Activated CD8-positive, alpha-beta memory T cell treated with anti-CD3 and anti-CD28 coated beads, Interleukin-2, amount 50 U/mL, for 1 hour (primary cell): Measurements from ENCODE around the gene FBXO17.
"Not testable (repeated sequence)": the region's sequence is repeated elsewhere in the genome, so short reads cannot be mapped to it uniquely, and the experiment has no call there.

Source experiments
- DNase-seq: peaks from one replicate; pipeline ENCODE4 v3.0.0-alpha.2; 2020; ENCODE audit errors: extremely low read depth

Gene FBXO17, protein sequence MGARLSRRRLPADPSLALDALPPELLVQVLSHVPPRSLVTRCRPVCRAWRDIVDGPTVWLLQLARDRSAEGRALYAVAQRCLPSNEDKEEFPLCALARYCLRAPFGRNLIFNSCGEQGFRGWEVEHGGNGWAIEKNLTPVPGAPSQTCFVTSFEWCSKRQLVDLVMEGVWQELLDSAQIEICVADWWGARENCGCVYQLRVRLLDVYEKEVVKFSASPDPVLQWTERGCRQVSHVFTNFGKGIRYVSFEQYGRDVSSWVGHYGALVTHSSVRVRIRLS

DNA sequence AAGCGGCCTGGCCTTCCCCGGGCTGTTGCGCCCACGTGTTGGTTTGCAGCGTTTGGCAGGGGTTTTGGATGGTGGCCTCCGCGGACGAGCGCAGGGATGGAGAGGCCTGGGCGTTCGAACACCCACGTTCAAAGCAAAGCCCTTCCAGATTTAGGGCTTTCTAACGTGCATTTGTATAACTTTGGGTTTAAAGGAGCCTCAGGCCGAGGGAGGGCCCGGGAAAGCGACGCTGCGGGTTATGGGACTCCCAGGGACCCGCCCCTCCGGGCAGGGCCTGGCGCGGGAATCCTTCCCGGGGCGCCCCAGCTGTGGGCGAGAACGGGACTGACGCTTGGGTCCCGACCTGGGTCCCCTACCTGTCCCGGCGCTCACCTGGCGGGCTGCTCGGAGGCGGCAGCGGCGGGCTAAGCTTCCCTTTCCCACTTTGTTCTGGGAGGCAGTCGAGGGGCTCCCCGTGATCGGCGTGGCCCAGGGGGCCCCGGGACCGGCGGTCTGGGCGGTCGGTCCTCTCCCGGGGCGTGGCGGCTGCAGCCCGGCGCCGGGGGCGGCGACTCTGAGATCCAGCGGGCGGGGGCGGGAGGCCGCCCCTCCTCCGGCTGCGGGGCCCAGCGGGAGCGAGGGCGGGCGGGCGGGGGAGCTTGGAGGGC lies at the start of gene FBXO17:
Gene FBXO17, minus strand, starts transcription at position 529 of the 647 bp plus-strand sequence. CDS start 25,423 bp downstream, outside the sequence.
- DNase-seq = no peak

GRCh38 chr19:39024875-39025641 lies 49.5 kb upstream of the FBXO17 start:
- no peak for DNase-seq

GRCh38 chr19:39021063-39021462 lies 45.5 kb upstream of the FBXO17 start:
- DNase-seq = no peak

DNA sequence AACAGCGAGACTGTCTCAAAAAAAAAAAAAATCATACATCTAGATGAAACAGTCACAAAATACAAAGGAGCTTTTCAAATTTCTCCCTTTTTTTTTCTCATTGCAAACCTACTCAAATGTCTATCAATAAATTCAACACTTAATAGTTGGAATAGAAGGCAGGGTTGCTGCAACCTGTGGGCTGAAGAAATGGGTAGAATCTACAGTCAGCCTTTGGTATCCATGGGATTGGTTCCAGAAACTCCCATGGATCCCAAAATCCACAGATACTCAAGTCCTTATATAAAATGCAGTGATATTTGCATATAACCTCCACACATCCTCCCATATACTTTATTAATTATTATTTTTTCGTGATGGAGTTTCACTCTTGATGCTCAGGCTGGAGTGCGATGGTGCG lies 42.1 kb upstream of the FBXO17 start:
- DNase-seq = no peak

DNA sequence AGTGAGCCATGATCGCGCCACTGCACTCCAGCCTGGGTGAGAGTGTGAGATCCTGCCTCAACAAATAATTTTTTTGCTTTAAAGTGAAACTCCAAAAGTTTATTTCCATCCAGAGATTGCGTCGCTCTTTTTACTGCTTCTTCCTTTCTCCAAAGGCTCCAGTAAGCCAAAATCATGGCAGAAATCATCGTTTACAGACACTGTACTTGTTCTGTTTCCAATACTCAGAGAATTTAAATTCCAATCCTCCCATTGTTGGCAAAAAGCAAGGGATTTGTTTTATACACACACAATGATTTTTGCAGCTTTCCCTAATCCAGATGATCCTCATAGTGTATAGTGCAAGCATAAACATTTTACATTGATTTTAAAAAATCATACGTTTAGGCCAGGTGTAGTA lies 41.5 kb upstream of the FBXO17 start:
- no peak for DNase-seq

DNA sequence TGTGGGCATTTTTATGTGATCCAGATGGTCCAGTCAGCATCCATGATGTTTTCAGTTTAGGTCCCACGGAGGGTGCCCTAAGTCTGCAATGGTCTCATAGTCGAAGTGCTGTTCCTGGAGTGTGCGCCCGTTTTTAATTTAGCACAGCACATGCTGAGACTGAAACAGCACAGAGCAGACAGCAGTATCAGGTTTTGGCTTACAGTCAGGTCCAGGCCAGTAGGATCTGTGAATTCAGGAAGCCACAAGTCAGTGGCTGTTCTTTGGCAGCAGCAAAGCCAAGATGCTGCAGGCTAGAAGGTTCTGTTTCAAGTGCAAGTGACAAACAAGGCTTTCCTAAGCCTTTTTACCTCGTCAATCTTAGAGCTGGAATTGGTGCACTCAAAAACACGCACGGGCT lies 38.5 kb upstream of the FBXO17 start:
- no peak for DNase-seq

DNA sequence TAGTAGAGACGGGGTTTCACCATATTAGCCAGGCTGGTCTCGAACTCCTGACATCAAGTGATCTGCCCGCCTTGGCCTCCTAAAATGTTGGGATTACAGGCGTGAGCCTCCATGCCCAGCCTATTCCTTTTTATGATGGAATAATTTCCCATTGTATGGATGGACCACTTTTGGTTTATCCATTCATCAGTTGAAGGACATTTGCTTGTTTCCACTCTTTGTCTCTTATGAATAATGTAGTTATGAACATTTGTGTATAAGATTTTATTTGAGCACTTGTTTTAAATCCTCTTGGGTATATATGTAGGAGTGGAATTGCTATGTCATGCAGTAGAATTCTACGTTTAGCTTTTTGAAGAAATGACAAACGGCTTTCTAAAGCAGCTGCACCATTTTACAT lies 33.5 kb upstream of the FBXO17 start:
- no peak for DNase-seq

DNA sequence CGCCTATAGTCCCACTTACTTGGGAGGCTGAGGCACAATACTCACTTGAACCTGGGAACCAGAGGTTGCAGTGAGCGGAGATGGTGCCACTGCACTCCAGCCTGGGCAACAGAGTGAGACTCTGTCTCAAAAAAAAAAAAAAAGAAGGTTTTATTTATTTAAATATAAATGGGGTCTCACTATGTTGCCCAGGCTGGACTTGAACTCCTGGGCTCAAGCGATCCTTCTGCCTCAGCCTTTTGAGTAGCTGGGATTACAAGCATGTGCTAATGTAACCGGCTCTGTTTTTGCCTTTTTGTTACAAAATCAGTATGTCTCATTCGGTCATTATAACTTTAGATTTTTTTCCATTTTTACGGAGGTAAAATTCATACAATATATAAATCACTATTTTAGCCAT lies 32.6 kb upstream of the FBXO17 start:
- DNase-seq = no peak

GRCh38 chr19:39007096-39007495 lies 31.6 kb upstream of the FBXO17 start:
- no peak for DNase-seq

DNA sequence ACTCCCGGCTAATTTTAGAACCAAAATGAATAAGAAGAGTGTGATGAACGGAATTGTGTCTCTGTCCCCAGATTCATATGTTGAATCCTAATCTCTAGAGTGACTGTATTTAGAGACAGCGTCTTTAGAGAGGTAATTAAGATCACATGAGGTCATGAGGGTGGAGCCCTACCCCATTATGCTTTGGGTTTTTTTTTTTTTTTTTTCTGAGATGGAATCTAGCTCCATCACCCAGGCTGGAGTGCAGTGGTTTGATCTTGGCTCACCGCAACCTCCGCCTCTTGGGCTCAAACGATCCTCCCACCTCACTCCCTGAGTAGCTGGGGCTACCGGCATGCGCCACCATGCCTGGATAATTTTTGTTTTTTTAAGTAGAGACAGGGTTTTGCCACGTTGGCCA lies 28.9 kb upstream of the FBXO17 start:
- DNase-seq = no peak

DNA sequence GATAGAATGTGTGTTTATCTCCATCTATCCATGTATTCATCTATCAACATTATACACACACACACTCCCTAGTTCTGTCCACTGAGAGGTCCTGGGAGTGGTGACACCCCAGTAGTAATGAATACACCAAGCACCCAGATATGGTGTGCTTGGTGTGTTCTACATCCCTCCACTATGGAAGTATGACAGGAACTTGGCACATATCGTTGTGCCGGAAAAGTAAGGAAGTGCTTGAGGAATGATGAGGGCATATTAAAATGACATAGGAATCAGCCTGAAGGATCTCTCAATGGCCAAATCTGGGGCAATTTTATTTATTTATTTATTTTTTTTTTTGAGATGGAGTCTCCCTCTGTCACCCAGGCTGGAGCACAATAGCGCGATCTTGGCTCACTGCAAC lies 28.3 kb upstream of the FBXO17 start:
- no peak for DNase-seq

DNA sequence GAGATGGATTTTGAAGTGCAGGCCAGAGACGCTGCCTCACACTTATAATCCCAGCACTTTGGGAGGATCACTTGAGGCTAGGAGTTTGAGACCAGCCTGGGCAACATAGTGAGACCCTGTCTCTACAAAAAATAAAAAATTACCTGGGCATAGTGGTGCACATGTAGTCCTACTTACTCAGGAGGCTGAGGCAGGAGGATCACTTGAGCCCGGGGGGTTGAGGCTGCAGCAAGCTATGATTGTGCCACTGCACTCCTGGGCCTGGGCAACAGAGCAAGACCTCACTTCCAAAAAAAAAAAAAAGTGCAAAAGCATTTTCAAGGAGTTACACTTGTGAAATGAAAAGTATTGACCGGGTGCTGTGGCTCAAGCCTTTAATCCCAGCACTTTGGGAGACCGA lies 27.6 kb upstream of the FBXO17 start:
- DNase-seq = no peak

- DNase-seq = no peak
These were observed 25.5 kb upstream of the FBXO17 start for GRCh38 chr19:39001041-39001440.

DNA sequence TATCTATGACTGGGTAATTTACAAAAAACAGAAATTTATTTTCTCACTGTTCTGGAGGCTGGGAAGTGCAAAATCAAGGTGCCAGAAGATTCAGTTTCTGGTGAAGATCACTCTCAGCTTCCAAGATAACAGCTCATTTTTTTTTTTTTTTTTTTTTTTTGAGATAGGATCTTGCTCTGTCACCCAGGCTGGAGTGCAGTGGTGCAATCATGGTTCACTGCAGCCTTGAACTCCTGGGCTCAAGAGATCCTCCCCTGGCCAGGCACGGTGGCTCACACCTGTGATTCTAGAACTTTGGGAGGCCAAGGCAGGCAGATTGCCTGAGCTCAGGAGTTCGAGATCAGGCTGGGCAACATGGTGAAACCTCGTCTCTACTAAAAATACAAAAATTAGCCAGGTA lies 22.0 kb upstream of the FBXO17 start:
- not testable (repeated sequence) for DNase-seq

DNA sequence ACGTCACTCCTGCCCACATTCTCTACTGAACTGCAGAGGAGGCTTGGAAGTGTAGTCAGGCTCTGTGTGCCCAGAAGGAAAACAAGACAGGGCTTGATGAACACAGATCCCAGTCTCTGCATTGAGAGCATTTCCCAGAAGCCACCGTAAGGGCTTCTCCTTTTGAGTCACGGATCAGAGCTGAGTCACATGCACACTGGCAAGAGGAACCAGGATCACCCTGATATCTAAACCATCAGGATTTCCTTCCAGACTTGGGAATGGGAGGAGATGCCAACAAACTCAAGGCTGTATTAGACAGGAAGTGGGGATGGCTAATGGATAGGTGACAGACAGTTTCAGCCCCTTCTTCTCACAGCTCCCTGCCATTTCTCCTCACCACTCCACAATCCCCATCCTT lies 17.7 kb upstream of the FBXO17 start:
- no peak for DNase-seq

GRCh38 chr19:38990949-38991697 lies 15.6 kb upstream of the FBXO17 start:
- no peak for DNase-seq

- DNase-seq = not testable (repeated sequence)
These were observed 14.1 kb upstream of the FBXO17 start for GRCh38 chr19:38989614-38990013.

- DNase-seq = no peak
These were observed 13.6 kb upstream of the FBXO17 start for GRCh38 chr19:38989066-38989605.

DNA sequence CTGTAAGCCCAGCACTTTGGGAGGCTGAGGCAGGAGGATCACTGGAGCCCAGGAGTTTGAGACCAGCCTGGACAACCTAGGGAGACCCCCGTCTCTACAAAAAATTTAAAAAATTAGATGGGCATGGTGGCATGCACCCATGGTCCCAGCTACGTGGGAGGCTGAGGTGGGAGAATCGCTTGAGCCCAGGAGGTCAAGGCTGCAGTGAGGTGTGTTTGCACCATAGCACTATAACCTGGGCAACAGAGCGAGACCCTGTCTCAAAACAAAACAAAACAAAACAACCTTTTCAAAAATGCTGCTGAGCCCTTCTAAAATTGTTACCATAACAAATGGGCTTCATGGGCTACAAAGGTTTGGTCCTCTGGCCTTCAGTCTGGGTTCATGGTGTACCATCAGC lies 13.1 kb upstream of the FBXO17 start:
- DNase-seq = not testable (repeated sequence)

- DNase-seq = not testable (repeated sequence)
These were observed 12.2 kb upstream of the FBXO17 start for GRCh38 chr19:38987745-38988144.

GRCh38 chr19:38985262-38985661 lies 9.7 kb upstream of the FBXO17 start:
- DNase-seq = no peak
